Measurements from ENCODE around the gene FHIP1B.
"Not testable (repeated sequence)": the region's sequence is repeated elsewhere in the genome, so short reads cannot be mapped to it uniquely, and the experiment has no call there.

FHIP1B gene

GRCh38 chr11:6251120-6251733 is 16.8 kb upstream of the FHIP1B start:
- TF ChIP-seq CTCF (IDR thresholded peaks at IDR 0.05; ENCODE audit: low read depth, low read length, missing control alignments), result peak; percentile 93
- no peak overlapping the region for H3K4me3 ChIP-seq (ENCODE audit: low read depth, low read length)
- no peak for DNase-seq (ENCODE audit: low read depth)

- H3K4me3 ChIP-seq (ENCODE audit: low read depth, low read length), result no peak overlapping the region
- DNase-seq (ENCODE audit: low read depth), result no peak
- no peak for TF ChIP-seq CTCF (IDR thresholded peaks at IDR 0.05; ENCODE audit: low read depth, low read length, missing control alignments)
These were observed 15.5 kb upstream of the FHIP1B start for GRCh38 chr11:6249770-6250555.

DNA sequence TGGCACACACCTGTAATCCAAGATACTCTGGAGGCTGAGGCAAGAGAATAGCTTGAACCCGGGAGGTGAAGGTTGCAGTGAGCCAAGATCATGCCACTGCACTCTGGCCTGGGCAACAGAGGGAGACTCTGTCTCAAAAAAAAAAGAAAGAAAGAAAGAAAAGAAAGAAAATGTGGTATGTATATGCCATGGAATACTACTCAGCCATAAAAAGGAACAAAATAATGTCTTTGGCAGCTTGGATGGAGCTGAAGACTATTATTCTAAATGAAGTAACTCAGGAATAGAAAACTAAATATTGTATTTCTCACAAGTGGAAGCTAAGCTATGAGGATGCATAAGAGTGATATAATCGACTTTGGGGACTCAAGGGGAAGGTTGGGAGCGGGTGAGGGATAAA is 14.5 kb upstream of the FHIP1B start:
- H3K4me3 ChIP-seq (ENCODE audit: low read depth, low read length); DNase-seq (ENCODE audit: low read depth): not testable (repeated sequence)

DNA sequence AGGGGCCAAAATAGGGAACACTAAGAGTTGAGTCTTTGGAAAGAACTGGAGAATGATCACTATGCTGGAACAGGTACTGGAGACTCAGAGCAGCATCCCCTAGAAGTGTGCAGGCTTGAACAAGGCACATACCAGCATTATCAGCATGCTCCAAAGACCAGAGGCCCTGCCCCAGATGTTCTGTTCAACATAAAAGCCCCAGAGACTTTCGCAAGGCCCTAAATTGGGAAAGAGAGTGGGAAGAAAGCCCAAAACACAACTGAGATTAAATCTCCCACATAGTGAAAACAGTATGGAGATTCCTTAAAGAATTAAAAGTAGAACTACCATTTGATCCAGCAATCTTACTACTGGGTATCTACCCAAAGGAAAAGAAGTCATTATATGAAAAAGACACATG is 13.8 kb upstream of the FHIP1B start:
- no peak for DNase-seq (ENCODE audit: low read depth)
- no peak overlapping the region for H3K4me3 ChIP-seq (ENCODE audit: low read depth, low read length)
- no peak for TF ChIP-seq CTCF (IDR thresholded peaks at IDR 0.05; ENCODE audit: low read depth, low read length, missing control alignments)

- TF ChIP-seq CTCF (IDR thresholded peaks at IDR 0.05; ENCODE audit: low read depth, low read length, missing control alignments), result no peak
- no peak overlapping the region for H3K4me3 ChIP-seq (ENCODE audit: low read depth, low read length)
- no peak for DNase-seq (ENCODE audit: low read depth)
These were observed 11.1 kb upstream of the FHIP1B start for GRCh38 chr11:6245536-6245935.

DNA sequence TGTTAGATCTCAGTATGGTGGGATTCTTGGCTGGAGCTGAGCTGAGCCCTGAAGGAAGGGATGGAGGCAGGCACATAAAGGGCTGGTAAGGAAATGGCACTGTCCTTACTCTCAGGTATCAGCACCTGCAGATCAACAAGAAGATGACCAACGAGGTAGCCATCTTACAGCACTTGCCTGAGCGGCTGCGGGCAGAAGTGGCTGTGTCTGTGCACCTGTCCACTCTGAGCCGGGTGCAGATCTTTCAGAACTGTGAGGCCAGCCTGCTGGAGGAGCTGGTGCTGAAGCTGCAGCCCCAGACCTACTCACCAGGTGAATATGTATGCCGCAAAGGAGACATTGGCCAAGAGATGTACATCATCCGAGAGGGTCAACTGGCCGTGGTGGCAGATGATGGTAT is 6.9 kb upstream of the FHIP1B start:
- no peak for TF ChIP-seq CTCF (IDR thresholded peaks at IDR 0.05; ENCODE audit: low read depth, low read length, missing control alignments)
- no peak for DNase-seq (ENCODE audit: low read depth)
- no peak overlapping the region for H3K4me3 ChIP-seq (ENCODE audit: low read depth, low read length)

DNA sequence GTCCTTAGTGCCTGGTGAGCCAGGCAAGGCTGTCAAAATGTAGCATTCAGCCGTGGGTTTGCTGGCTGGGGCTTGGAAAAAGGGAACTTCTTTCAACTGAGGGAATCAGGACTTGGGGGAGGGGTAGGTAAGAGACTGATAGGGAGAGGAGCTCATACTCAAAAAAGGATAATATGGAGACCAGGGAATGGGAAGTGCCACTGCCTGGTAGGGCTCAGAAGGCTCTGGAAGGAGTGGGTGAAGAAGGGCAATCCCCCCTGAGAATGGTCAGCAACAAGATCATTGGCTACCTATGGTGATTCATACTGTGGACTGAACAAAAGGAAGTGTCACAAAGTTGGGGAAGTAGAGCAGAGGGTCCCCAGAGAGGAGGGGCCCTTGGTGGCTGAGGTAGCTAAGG is 6.3 kb upstream of the FHIP1B start:
- TF ChIP-seq CTCF (IDR thresholded peaks at IDR 0.05; ENCODE audit: low read depth, low read length, missing control alignments), result no peak
- no peak for DNase-seq (ENCODE audit: low read depth)
- H3K4me3 ChIP-seq (ENCODE audit: low read depth, low read length), result no peak overlapping the region

Measured in GM12864 (cell line).